Activated CD8-positive, alpha-beta T cell treated with anti-CD3 and anti-CD28 coated beads for 36 hours (primary cell): ENCODE results near the gene ATP6V0E2. TPM values are rescaled to one million over a fixed set of nuclear protein-coding genes. Genes with fewer than 3 reads are reported as not detected.

Experiments
- ATAC-seq: fragments of 200-7000 bp; cut with Tn5 transposase; one replicate; pipeline ENCODE4 v1.10.0; 2021; ENCODE audit warnings: mild to moderate bottlenecking, moderate library complexity
- CTCF ChIA-PET: fragments of 350-600 bp; sonication (Branson Sonifier 250); formaldehyde crosslinking; loops from one replicate; lab custom pipeline; 2021; ENCODE audit warnings: antibody characterized with exemption; lab: Charles Lee
- POLR2A ChIA-PET: fragments of 350-600 bp; sonication (Branson Sonifier 250); formaldehyde crosslinking; loops from one replicate; lab custom pipeline; 2021; ENCODE audit warnings: antibody characterized with exemption; lab: Charles Lee
- DNase-seq: peaks from one replicate; pipeline ENCODE4 v3.0.0-alpha.2; 2020
- H3K27ac Mint-ChIP-seq: one replicate; pipeline ENCODE4 v1.8.0; 2021; ENCODE audit warnings: mild to moderate bottlenecking, mixed read lengths
- H3K27me3 Mint-ChIP-seq: one replicate; pipeline ENCODE4 v1.8.0; 2021; ENCODE audit warnings: mixed read lengths
- H3K36me3 Mint-ChIP-seq: one replicate; pipeline ENCODE4 v1.8.0; 2021; ENCODE audit warnings: low read depth, mixed read lengths
- H3K4me1 Mint-ChIP-seq: one replicate; pipeline ENCODE4 v1.8.0; 2021; ENCODE audit warnings: low read depth, mixed read lengths
- H3K4me3 Mint-ChIP-seq: one replicate; pipeline ENCODE4 v1.8.0; 2021; ENCODE audit warnings: mild to moderate bottlenecking, moderate library complexity, mixed read lengths
- H3K9me3 Mint-ChIP-seq: one replicate; pipeline ENCODE4 v1.8.0; 2021; ENCODE audit warnings: mixed read lengths
- intact Hi-C: fragments of 100-400 bp; cut with micrococcal nuclease; formaldehyde crosslinking; loops from one replicate; pipeline ENCODE4 v1.10.0; 2022
- total RNA-seq, 2 experiments: library from RNA; stranded (reverse); gene quantifications; one replicate each; pipeline ENCODE4 v1.2.3, GENCODE V29; 2021
- TF ChIP-seq, protein P1 (sequence below): fragments of 200-600 bp; IDR thresholded peaks from one replicate; pipeline ENCODE4 v1.8.0; 2022; ENCODE audit warnings: antibody characterized with exemption, mild to moderate bottlenecking

Gene ATP6V0E2
- total RNA-seq, 2 experiments from 2014 or later: 46.3 to 46.7 TPM

- H3K27ac Mint-ChIP-seq: peak overlapping the region; percentile 43
- H3K27me3 Mint-ChIP-seq: no peaks in the 10 kb centered on the region
- peak; percentile 49 for DNase-seq
- peaks cover 42% of the 10 kb centered on the region for H3K4me1 Mint-ChIP-seq
- no peaks in the 10 kb centered on the region for H3K9me3 Mint-ChIP-seq
- intact Hi-C loops: no loop called here
- POLR2A ChIA-PET: interaction anchor here (0.6 kb wide), 1 partner anchor 14 kb away, joined by 3 read pairs; no protein-coding TSS in a partner anchor
- TF ChIP-seq, protein P1, sequence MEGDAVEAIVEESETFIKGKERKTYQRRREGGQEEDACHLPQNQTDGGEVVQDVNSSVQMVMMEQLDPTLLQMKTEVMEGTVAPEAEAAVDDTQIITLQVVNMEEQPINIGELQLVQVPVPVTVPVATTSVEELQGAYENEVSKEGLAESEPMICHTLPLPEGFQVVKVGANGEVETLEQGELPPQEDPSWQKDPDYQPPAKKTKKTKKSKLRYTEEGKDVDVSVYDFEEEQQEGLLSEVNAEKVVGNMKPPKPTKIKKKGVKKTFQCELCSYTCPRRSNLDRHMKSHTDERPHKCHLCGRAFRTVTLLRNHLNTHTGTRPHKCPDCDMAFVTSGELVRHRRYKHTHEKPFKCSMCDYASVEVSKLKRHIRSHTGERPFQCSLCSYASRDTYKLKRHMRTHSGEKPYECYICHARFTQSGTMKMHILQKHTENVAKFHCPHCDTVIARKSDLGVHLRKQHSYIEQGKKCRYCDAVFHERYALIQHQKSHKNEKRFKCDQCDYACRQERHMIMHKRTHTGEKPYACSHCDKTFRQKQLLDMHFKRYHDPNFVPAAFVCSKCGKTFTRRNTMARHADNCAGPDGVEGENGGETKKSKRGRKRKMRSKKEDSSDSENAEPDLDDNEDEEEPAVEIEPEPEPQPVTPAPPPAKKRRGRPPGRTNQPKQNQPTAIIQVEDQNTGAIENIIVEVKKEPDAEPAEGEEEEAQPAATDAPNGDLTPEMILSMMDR: no peak
- ATAC-seq: peak; percentile 70
- peak overlapping the region; percentile 35 for H3K4me3 Mint-ChIP-seq
- H3K36me3 Mint-ChIP-seq: peaks cover 12% of the 10 kb centered on the region
- CTCF ChIA-PET: no interaction called here
These were observed 17.2 kb upstream of the ATP6V0E2 start for GRCh38 chr7:149856583-149856982.

DNA sequence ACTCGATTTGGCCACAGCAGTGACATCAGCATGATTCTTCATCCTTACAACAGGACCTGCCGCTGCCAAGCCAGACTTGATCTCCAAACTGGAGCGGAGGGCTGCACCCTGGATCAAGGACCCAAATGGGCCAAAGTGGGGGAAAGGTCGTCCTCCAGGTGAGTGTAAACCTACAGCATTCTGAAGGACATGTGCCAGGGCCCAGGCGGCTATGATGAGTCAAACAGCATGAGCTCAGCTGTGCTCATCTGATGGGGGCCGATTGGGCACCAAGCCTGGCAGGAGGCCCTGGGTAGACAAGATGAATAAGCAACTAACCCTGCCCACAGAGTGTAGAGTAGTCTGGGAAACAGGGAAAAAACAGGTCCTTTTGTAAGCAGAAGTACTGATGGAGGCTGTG, 14.4 kb upstream of the ATP6V0E2 start:
- Mint-ChIP-seq H3K27me3 (no peaks in the 10 kb centered on the region), H3K4me3 (no peak overlapping the region), H3K9me3 (no peaks in the 10 kb centered on the region), H3K36me3 (peaks cover 12% of the 10 kb centered on the region), H3K27ac (no peak overlapping the region), H3K4me1 (peaks cover 53% of the 10 kb centered on the region)
- intact Hi-C loops: no loop called here
- CTCF ChIA-PET: interaction anchor here (0.9 to 4.4 kb wide), 2 partner anchors 10 to 12 kb away, joined by 3 to 28 read pairs; no protein-coding TSS in a partner anchor
- DNase-seq (no peak), ATAC-seq (no peak)
- POLR2A ChIA-PET: no interaction called here
- TF ChIP-seq, protein P1: no peak

GRCh38 chr7:149859876-149860275, 13.9 kb upstream of the ATP6V0E2 start:
- Mint-ChIP-seq H3K4me3 (no peak overlapping the region), H3K4me1 (peaks cover 51% of the 10 kb centered on the region), H3K27ac (no peak overlapping the region), H3K36me3 (peaks cover 12% of the 10 kb centered on the region), H3K9me3 (no peaks in the 10 kb centered on the region), H3K27me3 (no peaks in the 10 kb centered on the region)
- ChIA-PET POLR2A (no interaction called here), CTCF (interaction anchor here (4.4 kb wide), 1 partner anchor 11 kb away, joined by 28 read pairs; no protein-coding TSS in a partner anchor)
- TF ChIP-seq, protein P1: no peak
- DNase-seq: no peak
- intact Hi-C loops: no loop called here
- no peak for ATAC-seq

GRCh38 chr7:149860821-149861727, 12.7 kb upstream of the ATP6V0E2 start:
- Mint-ChIP-seq H3K36me3 (peaks cover 10% of the 10 kb centered on the region), H3K4me1 (peaks cover 51% of the 10 kb centered on the region), H3K27me3 (no peaks in the 10 kb centered on the region), H3K9me3 (no peaks in the 10 kb centered on the region), H3K27ac (no peak overlapping the region), H3K4me3 (no peak overlapping the region)
- ChIA-PET CTCF (interaction anchor here (0.6 to 4.4 kb wide), 8 partner anchors 9 to 184 kb away, joined by 3 to 28 read pairs (median 5); partner anchors contain the start of gene ZNF862), POLR2A (interaction anchor here (0.6 to 1.3 kb wide), 4 partner anchors 9 to 42 kb away, joined by 3 to 4 read pairs (median 4); no protein-coding TSS in a partner anchor)
- intact Hi-C loops: no loop called here
- ATAC-seq: no peak
- TF ChIP-seq, protein P1: peak; percentile 47
- peak; percentile 39 for DNase-seq

GRCh38 chr7:149861728-149862045, 12.1 kb upstream of the ATP6V0E2 start:
- Mint-ChIP-seq H3K27ac (no peak overlapping the region), H3K9me3 (no peaks in the 10 kb centered on the region), H3K36me3 (peaks cover 8% of the 10 kb centered on the region), H3K4me1 (peaks cover 51% of the 10 kb centered on the region), H3K27me3 (no peaks in the 10 kb centered on the region), H3K4me3 (no peak overlapping the region)
- ATAC-seq: no peak
- ChIA-PET CTCF (interaction anchor here (0.6 to 4.4 kb wide), 7 partner anchors 9 to 183 kb away, joined by 3 to 28 read pairs (median 6); partner anchors contain the start of gene ZNF862), POLR2A (interaction anchor here (0.8 to 1.3 kb wide), 3 partner anchors 8 to 23 kb away, joined by 3 to 4 read pairs (median 4); no protein-coding TSS in a partner anchor)
- DNase-seq: no peak
- TF ChIP-seq, protein P1: no peak
- intact Hi-C loops: no loop called here
